ENCODE measurements around the gene DDX39A. TPM values are rescaled to one million over a fixed set of nuclear protein-coding genes. Genes with fewer than 3 reads are reported as not detected.

Gene DDX39A
- total and polyA plus RNA-seq, 12 donors, result 26.7 to 262 (median 46.8) TPM

GRCh38 chr19:14433554-14434501 is 14.7 kb upstream of the DDX39A start:
- H3K27ac ChIP-seq, result peak overlapping the region; percentile 48 to 94 (median 80)
- TF ChIP-seq CTCF (IDR thresholded peaks at IDR 0.05), result no peak
- TF ChIP-seq POLR2A (IDR thresholded peaks at IDR 0.05), result no peak
- H3K27me3 ChIP-seq, result no peaks in the 10 kb centered on the region
- peaks cover 25 to 38% of the 10 kb centered on the region in 2 donors for H3K4me1 ChIP-seq (replicated peaks in 1 of 2)
- 0 to 3% (median 2%) methylated on average over 4 to 52 of the region's 52 CpGs for WGBS, 4 donors
- H3K36me3 ChIP-seq (replicated peaks in 1 of 2), result no peaks in the 10 kb centered on the region
- H3K9me3 ChIP-seq (replicated peaks in 1 of 3), result no peaks in the 10 kb centered on the region
- peak in 6 of 7 donors; percentile 36 to 72 (median 42) for DNase-seq
- H3K4me3 ChIP-seq, result peak overlapping the region; percentile 22 to 90 (median 53)
- intact Hi-C loops (cut with DNase I), result loop anchor here in 1 of 2 donors (5.0 kb wide), 1 partner anchor 38 kb away; no protein-coding TSS in a partner anchor

GRCh38 chr19:14432791-14433553 is 13.8 kb upstream of the DDX39A start, which contains the start of gene PKN1:
PKN1 (plus strand) TSS chr19:14433306; CDS start chr19:14433522, 216 bp downstream.
- TF ChIP-seq POLR2A (IDR thresholded peaks at IDR 0.05) (no peak), CTCF (IDR thresholded peaks at IDR 0.05) (peak in 1 of 6 experiments; percentile 21)
- H3K4me3 ChIP-seq, result peak within 1 kb of the TSS; percentile 22 to 90 (median 53)
- DNase-seq, result peak in 3 of 7 donors; percentile 50 to 64 (median 52)
- intact Hi-C loops (cut with DNase I), result loop anchor here in 1 of 2 donors (5.0 kb wide), 1 partner anchor 39 kb away; no protein-coding TSS in a partner anchor
- H3K27me3 ChIP-seq, result no peaks in the 10 kb centered on the region
- no peaks in the 10 kb centered on the region for H3K36me3 ChIP-seq (replicated peaks in 1 of 2)
- H3K27ac ChIP-seq, result peak within 1 kb of the TSS; percentile 48 to 94 (median 80)
- H3K9me3 ChIP-seq (replicated peaks in 1 of 3), result no peaks in the 10 kb centered on the region
- H3K4me1 ChIP-seq (replicated peaks in 1 of 2), result peaks cover 17 to 34% of the 10 kb centered on the region in 2 donors
- 1 to 7% (median 3%) methylated on average over 12 to 84 of the region's 85 CpGs for WGBS, 4 donors

- intact Hi-C loops (cut with DNase I), result loop anchor here in 1 of 2 donors (5.0 kb wide), 1 partner anchor 42 kb away; no protein-coding TSS in a partner anchor
- DNase-seq, result no peak
- H3K27me3 ChIP-seq, result no peaks in the 10 kb centered on the region
- no peak overlapping the region for H3K27ac ChIP-seq
- H3K4me3 ChIP-seq, result no peak overlapping the region
- peaks cover 17 to 30% of the 10 kb centered on the region in 2 donors for H3K4me1 ChIP-seq (replicated peaks in 1 of 2)
- no peaks in the 10 kb centered on the region for H3K9me3 ChIP-seq (replicated peaks in 1 of 3)
- no peaks in the 10 kb centered on the region for H3K36me3 ChIP-seq (replicated peaks in 1 of 2)
- WGBS, 4 donors, result 76 to 79% (median 78%) methylated on average over 3 of the region's 3 CpGs
- no peak for TF ChIP-seq CTCF (IDR thresholded peaks at IDR 0.05)
- no peak for TF ChIP-seq POLR2A (IDR thresholded peaks at IDR 0.05)
Measured at GRCh38 chr19:14430712-14431111, 11.6 kb upstream of the DDX39A start.

Measured in adrenal gland (tissue), 12 donors.